Measurements from ENCODE around the gene GREM1. TPM values are rescaled to one million over a fixed set of nuclear protein-coding genes. Genes with fewer than 3 reads are reported as not detected.

GREM1 gene
- total and polyA plus RNA-seq, 2 of the 4 experiments (the other 2 are of a cell fraction) = 848 to 852 TPM

GRCh38 chr15:32694222-32694983 is 23.4 kb upstream of the GREM1 start:
- Histone ChIP-seq H3K9me3 (ENCODE audit: control insufficient read depth, insufficient read depth, low read length) (no peaks in the 10 kb centered on the region), H3K79me1 (ENCODE audit: low read depth in 1 of 2, low read length in 2 of 2) (no peaks in the 10 kb centered on the region), H4K20me1 (ENCODE audit: insufficient read depth, low read length) (no peaks in the 10 kb centered on the region), H3K9ac (ENCODE audit: low read depth, low read length) (no peak overlapping the region), H3K56ac (ENCODE audit: extremely low read depth, insufficient read depth, low read length) (no peak overlapping the region), H3K36me3 (ENCODE audit: control insufficient read depth, insufficient read depth, low read length) (no peaks in the 10 kb centered on the region), H3K4me3 (ENCODE audit: insufficient read depth, low read depth, low read length) (no peak overlapping the region), H2BK20ac (ENCODE audit: low read depth, low read length) (no peak overlapping the region), H4K5ac (ENCODE audit: low read depth, low read length) (no peak overlapping the region), H3K27me3 (ENCODE audit: control insufficient read depth, insufficient read depth, low read length) (no peaks in the 10 kb centered on the region; the same call in 1 of the 2 replicates), H2AK9ac (replicated peaks; ENCODE audit: low read depth, low read length, poor library complexity) (no peak overlapping the region), H2BK120ac (ENCODE audit: low read depth, low read length) (no peak overlapping the region), H3K27ac (ENCODE audit: insufficient read depth, low read length) (no peak overlapping the region), H4K8ac (ENCODE audit: low read depth in 2 of 2, low read length in 2 of 2) (no peak overlapping the region), H2BK15ac (ENCODE audit: low read depth, low read length) (no peak overlapping the region), H3K23ac (ENCODE audit: low read depth, low read length) (no peak overlapping the region), H3K4me1 (ENCODE audit: control insufficient read depth, insufficient read depth, low read length) (peaks cover 3% of the 10 kb centered on the region; the same call in 1 of the 2 replicates), H3K18ac (ENCODE audit: low read depth, low read length) (no peak overlapping the region), H2AK5ac (ENCODE audit: low read depth, low read length) (no peak overlapping the region), H3K4ac (ENCODE audit: low read depth, low read length) (no peak overlapping the region), H3K9me1 (ENCODE audit: insufficient read depth, low read length) (no peaks in the 10 kb centered on the region), H3K14ac (replicated peaks; ENCODE audit: low read depth, low read length) (no peak overlapping the region), H2AFZ (replicated peaks; ENCODE audit: low read length, poor library complexity) (no peak overlapping the region), H4K91ac (ENCODE audit: insufficient read depth, low read depth, low read length) (no peak overlapping the region), H3K4me2 (ENCODE audit: low read depth, low read length) (no peak overlapping the region), H2BK5ac (ENCODE audit: low read depth, low read length, poor library complexity, severe bottlenecking) (no peak overlapping the region)
- DNase-seq (no peak), ATAC-seq (ENCODE audit: low read depth) (no peak)
- dilution Hi-C loops (cut with HindIII; ENCODE audit: low sequenced_read_pairs, unreplicated experiment) = no loop called here
- intact Hi-C loops (cut with micrococcal nuclease) = no loop called here
- ChIA-PET POLR2A (ENCODE audit: unreplicated experiment) (no interaction called here), CTCF (no interaction called here)
- WGBS, 2 experiments (ENCODE audit: extremely low coverage in 2 of 2, insufficient read length in 1 of 2) = no CpG with 5 or more reads among the region's 3 CpGs
- TF ChIP-seq BHLHE40 (IDR thresholded peaks at IDR 0.05; ENCODE audit: low read depth, low read length) (no peak), CEBPB (IDR thresholded peaks at IDR 0.05; ENCODE audit: low read depth, low read length) (no peak), RFX5 (IDR thresholded peaks at IDR 0.05; ENCODE audit: low read depth, low read length) (no peak), RCOR1 (IDR thresholded peaks at IDR 0.05; ENCODE audit: insufficient replicate concordance, low read length) (no peak), NFE2L2 (IDR thresholded peaks at IDR 0.05; ENCODE audit: low read depth, low read length) (no peak), USF2 (IDR thresholded peaks at IDR 0.05; ENCODE audit: low read depth, low read length) (no peak), MXI1 (IDR thresholded peaks at IDR 0.05; ENCODE audit: borderline replicate concordance, low read depth, low read length) (no peak), CTCF (conservative IDR thresholded peaks at IDR 0.05; ENCODE audit: low read depth, low read length) (no peak), MAZ (IDR thresholded peaks at IDR 0.05; ENCODE audit: borderline replicate concordance, low read depth, low read length) (no peak), CHD1 (IDR thresholded peaks at IDR 0.05; ENCODE audit: low read depth, low read length) (no peak), MAFK (IDR thresholded peaks at IDR 0.05; ENCODE audit: low read depth, low read length) (no peak), ELK1 (IDR thresholded peaks at IDR 0.05; ENCODE audit: borderline replicate concordance, low read depth, low read length) (no peak), RAD21 (IDR thresholded peaks at IDR 0.05; ENCODE audit: low read length) (no peak), FOS (IDR thresholded peaks at IDR 0.05; ENCODE audit: low read depth, low read length) (no peak), POLR2A (IDR thresholded peaks at IDR 0.05; ENCODE audit: low read depth, low read length) (no peak), SMC3 (IDR thresholded peaks at IDR 0.05; ENCODE audit: low read depth, low read length) (no peak)
- BruUV-seq (replicated peaks) = no TSS peak
- in situ Hi-C loops (cut with MboI; ENCODE audit: low sequenced_read_pairs) = no loop called here
